ENCODE measurements around the gene TRDN.

Gene TRDN

GRCh38 chr6:123226398-123226797 is 410.4 kb downstream of the TRDN start:
- TF ChIP-seq CTCF (IDR thresholded peaks at IDR 0.05; ENCODE audit: borderline replicate concordance, control extremely low read depth, extremely low read depth, insufficient read depth, missing control alignments): no peak
- DNase-seq (ENCODE audit: low spot score): no peak
- in situ Hi-C loops (cut with MboI; ENCODE audit: low sequenced_read_pairs, unreplicated experiment): no loop called here

- in situ Hi-C loops (cut with MboI; ENCODE audit: low sequenced_read_pairs, unreplicated experiment): no loop called here
- no peak for TF ChIP-seq CTCF (IDR thresholded peaks at IDR 0.05; ENCODE audit: borderline replicate concordance, control extremely low read depth, extremely low read depth, insufficient read depth, missing control alignments)
- DNase-seq (ENCODE audit: low spot score): no peak
Measured at GRCh38 chr6:123224077-123224476, 412.7 kb downstream of the TRDN start.

GRCh38 chr6:123223461-123223860 is 413.3 kb downstream of the TRDN start:
- in situ Hi-C loops (cut with MboI; ENCODE audit: low sequenced_read_pairs, unreplicated experiment): no loop called here
- no peak for DNase-seq (ENCODE audit: low spot score)
- no peak for TF ChIP-seq CTCF (IDR thresholded peaks at IDR 0.05; ENCODE audit: borderline replicate concordance, control extremely low read depth, extremely low read depth, insufficient read depth, missing control alignments)

- DNase-seq (ENCODE audit: low spot score): no peak
- no peak for TF ChIP-seq CTCF (IDR thresholded peaks at IDR 0.05; ENCODE audit: borderline replicate concordance, control extremely low read depth, extremely low read depth, insufficient read depth, missing control alignments)
- in situ Hi-C loops (cut with MboI; ENCODE audit: low sequenced_read_pairs, unreplicated experiment): no loop called here
Measured at GRCh38 chr6:123215211-123215610, 421.5 kb downstream of the TRDN start.

- in situ Hi-C loops (cut with MboI; ENCODE audit: low sequenced_read_pairs, unreplicated experiment): no loop called here
- DNase-seq (ENCODE audit: low spot score): no peak
- TF ChIP-seq CTCF (IDR thresholded peaks at IDR 0.05; ENCODE audit: borderline replicate concordance, control extremely low read depth, extremely low read depth, insufficient read depth, missing control alignments): no peak
Measured at GRCh38 chr6:123214433-123214832, 422.3 kb downstream of the TRDN start.

- in situ Hi-C loops (cut with MboI; ENCODE audit: low sequenced_read_pairs, unreplicated experiment): no loop called here
- DNase-seq (ENCODE audit: low spot score): no peak
- TF ChIP-seq CTCF (IDR thresholded peaks at IDR 0.05; ENCODE audit: borderline replicate concordance, control extremely low read depth, extremely low read depth, insufficient read depth, missing control alignments): no peak
Measured at GRCh38 chr6:123213921-123214320, 422.8 kb downstream of the TRDN start.

Data from GM13976 (cell line).